GM18867 (cell line): ENCODE results near the gene OTOS.

Source experiments
- ATAC-seq: cut with Tn5 transposase; IDR thresholded peaks from one replicate; pipeline ENCODE4 v1.9.1; 2021; ENCODE audit warnings: mild to moderate bottlenecking, moderate library complexity; ENCODE audit not compliant: unreplicated experiment

Gene OTOS

GRCh38 chr2:240153418-240153817 is 13.0 kb upstream of the OTOS start:
- no peak for ATAC-seq

DNA sequence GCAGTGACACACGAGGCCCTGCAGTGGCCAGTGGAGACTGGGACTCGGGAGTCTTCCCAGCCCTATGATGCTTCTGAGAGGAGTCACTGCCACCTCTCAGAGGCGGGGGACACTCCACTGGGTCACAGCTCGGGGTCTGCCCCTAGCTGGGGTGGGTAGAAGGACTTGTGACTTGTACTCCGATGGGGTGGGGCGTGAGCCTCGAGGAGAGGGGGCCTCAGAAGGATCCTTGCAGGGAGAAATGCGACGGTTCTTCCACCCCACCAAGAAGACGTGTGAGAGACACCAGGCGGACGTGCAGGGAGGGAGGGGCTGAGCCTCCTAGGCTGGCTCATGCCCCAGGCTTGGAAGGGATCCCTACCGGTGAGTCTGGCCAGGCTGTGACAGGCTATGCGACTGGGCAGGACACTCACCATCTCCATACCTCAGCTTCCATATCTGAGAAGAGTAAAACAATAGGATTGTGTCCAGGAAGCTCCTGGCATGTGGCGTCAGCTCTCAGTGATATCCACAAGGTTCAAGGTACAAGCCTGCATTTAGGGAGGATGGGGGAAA is 11.1 kb upstream of the OTOS start:
- ATAC-seq, result no peak

DNA sequence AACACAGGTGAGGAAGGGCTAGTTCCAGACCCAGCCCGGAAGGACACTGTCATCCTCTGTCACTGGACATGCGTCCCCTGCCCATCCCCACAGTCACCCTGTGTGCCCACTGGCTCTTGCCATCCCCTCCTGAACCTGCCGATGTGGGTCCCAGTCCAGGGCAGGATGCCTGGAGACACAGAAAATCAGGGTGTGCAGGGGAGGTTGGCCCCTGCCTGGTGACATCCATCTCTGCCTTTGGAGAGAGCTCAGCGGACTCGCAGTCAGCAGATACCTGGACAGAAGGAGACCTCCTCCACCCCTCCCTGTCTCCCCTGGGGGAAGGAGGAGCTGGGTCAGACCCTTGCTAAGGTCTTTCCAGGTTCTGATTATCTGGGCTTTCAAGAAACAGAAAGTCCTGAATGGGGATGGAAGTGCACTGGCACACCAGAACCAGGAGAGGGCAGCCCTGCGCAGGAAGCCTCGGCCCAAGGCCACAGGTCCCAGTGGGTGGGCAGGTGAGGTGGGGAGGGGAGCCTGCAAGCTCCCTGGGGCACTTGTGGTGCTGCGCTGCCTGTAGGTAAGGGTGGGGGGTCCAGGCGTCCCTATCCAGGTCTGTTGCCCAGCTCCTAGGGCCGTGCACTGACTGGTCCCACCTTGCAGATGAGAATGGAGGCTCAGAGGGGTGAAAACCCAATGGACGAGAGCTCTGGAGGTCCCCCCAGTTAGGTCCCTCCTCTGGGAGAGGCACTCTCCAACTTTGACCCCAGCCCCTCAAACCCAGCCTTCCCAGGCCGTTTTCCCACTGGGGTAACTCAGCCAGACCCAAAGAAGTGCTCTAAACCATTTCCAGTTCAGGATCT is 9.7 kb upstream of the OTOS start:
- ATAC-seq, result no peak

DNA sequence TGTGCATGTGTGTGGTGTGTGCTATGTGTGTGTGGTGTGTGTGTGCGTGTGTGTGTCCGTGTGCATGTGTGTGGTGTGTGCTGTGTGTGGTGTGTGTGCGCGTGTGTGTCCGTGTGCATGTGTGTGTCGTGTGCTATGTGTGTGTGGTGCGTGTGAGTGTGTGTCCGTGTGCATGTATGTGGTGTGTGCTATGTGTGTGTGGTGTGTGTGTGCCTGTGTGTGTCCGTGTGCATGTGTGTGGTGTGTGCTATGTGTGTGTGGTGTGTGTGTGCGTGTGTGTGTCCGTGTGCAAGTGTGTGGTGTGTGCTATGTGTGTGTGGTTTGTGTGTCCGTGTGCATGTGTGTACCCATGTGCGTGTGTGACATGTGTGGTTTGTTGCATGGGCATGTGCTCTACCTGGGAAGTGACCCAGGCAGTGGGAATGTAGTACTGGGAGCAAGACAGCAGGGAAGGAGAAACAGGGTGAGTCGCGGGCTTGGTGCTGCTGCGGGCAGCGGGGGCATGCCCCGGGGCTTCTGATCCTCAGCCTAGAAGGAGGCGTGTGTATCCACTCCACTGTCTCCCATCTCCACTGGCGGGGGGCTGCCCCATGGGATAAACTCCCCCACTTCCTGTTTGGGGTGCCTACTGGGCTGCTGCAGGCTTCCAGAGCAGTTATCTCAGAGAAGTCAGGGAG is 7.6 kb upstream of the OTOS start:
- no peak for ATAC-seq

DNA sequence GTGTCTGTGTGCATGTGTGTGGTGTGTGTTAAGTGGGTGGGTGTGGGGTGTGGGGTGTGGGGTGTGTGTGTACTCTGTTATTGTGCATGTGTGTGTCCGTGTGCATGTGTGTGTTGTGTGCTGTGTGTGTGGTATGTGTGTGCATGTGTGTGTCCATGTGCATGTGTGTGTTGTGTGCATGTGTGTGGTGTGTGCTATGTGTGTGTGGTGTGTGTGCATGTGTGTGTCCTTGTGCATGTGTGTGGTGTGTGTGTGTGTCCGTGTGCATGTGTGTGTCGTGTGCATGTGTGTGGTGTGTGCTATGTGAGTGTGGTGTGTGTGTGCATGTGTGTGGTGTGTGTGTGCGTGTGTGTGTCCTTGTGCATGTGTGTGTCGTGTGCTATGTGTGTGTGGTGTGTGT is 6.9 kb upstream of the OTOS start:
- ATAC-seq, result no peak

DNA sequence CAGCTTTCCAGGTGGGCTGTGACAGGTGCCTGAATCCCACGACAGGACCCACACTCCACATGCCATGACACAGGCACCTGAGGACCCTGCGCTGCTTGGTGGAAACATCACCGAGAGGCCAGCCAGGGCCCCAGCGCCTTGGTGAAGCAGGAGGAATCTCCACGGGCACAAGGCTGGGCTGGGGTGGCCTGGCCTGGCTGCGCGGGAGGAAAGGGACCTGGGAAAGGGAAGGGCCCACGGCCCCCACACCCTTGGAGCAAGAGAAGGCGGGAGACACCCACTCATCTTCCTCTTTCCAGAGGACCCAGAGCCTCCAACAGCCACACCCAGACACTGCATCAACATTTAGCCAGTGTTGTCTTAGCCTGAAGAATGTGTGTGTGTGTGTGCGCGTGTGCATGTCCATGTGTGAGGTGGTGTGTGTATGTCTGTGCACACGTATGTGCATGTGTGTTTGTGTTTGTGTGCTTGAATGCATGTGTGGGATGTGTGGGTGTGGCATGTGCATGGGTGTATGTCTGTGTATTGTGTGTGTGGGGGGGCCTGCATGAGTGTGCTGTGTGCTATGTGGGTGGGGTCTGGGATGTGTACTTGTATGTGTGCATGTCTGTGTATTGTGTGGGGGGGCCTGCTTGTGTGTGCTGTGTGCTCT is 6.3 kb upstream of the OTOS start:
- no peak for ATAC-seq

DNA sequence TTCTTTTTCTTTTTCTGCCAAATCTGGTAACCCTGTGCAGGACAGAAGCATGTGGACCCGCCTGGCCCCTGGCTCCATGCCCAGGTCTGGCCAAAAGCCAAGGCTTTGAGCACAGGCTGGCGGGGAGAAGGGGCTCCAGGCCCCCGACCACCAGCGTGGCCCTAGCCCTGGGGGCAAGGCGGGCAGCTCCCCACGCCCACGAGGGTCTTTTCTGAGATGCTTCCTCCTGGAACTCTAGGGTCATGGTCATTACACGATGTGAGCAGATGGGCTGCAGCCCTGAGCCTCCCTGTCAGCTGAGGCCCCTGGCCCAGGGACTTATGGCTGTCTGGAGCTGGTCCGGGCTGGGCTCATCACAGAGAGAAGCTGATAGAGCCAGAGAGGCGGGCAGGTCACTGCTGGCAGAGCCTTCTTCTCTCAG is 5.7 kb upstream of the OTOS start:
- no peak for ATAC-seq

DNA sequence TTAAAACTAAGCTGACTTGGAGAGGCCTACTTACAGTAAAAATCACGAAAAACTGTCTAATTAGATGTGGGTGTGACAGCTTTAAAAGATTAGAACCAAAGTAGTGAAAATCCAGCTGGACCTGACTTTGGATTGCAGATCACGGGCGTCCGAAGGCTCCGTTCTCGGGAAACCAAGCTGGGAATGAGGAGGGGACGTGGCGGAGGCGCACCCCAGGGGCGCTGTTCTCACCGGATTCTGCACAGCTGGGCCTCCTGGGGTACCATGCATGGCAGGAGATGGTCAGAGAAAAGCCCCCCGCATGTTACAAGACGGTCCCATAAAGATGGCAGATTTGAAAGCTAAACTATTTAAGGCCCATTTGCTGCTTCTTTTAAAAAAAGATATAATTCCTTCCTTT is 5.0 kb upstream of the OTOS start:
- ATAC-seq, result no peak

GRCh38 chr2:240144649-240145261 is 4.3 kb upstream of the OTOS start:
- no peak for ATAC-seq

DNA sequence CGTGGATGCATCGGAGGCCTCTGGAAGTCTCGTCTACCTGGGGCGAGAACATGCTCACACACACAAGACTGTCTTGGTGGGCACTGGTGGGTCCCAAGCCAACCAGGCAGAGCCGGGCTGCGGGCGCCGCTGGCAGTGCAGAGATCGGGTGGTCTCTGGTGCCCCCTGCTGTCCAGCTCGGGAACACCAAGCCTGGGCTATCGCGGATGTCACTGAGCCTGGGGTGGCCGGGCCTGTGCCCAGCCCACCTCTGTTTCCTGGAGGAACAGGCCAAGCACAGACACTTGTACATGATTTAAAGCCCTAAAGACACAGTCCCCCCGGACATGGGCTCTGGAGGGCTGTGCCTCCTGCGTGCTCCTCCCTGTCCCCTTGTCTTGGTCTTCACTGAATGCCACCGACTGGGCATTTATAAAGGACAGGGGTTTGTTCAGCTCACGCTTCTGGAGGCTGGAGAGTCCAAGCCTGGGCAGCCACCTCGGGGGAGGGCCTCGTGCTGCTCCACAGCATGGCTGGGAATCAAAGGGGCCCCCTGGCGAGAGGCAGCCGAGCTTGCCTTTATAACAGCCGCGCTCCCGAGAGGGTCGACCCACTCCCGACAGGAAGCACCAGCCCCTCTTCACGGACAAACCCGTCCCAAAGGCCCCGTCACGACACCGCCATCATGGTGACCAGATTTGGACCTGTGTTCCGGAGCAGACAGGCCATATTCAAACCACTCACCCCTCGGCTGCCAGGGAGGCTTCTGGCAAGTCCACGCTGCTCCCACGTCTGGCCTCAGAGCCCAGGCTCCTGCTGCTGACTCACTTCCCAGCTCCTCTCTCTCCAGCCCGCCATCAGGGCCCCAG is 3.6 kb upstream of the OTOS start:
- peak; percentile 75 for ATAC-seq

- no peak for ATAC-seq
These were observed 2.8 kb upstream of the OTOS start for GRCh38 chr2:240143276-240143675.

DNA sequence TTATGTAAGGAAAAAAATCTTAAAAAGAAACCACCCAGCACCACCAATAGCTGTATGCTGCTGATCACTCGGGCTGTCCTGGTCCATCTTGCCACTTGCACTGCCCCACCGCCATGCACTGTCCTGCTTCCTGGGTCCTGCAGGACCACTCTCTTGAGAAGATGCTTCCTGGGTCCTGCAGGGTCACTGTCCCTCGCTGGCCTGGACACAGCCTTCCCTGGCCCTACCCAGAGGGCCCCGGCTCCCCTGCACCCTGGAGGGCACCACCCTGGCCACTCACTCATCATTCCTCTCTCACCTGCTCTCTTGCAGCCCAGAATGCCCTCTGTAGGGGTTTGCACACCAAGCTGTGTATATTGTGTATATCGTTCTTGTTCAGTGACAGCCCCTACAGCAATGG is 2.4 kb upstream of the OTOS start:
- no peak for ATAC-seq

- no peak for ATAC-seq
These were observed 1.9 kb upstream of the OTOS start for GRCh38 chr2:240142256-240142775.

- ATAC-seq, result no peak
These were observed 1.3 kb upstream of the OTOS start for GRCh38 chr2:240141736-240142135.

DNA sequence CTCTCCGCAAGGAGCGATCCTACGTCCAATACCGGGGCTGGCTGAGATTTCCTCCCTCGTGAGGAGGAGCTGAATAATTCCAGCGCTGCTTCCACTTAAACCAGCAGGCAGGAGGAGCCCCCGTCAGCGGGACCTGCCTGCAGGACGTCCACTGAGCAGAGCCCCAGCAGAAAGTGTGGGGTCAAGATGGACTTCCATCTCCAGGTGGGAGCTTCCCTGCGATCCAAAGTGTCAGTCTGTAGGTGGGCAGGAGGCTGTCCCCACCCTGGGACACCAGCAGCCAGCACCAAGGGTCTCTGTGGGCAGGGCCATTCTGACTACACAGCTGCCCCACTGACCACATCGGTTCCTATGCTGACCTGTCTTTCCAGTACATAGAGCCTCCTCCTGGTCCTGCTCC is 462 bp upstream of the OTOS start:
- no peak for ATAC-seq

DNA sequence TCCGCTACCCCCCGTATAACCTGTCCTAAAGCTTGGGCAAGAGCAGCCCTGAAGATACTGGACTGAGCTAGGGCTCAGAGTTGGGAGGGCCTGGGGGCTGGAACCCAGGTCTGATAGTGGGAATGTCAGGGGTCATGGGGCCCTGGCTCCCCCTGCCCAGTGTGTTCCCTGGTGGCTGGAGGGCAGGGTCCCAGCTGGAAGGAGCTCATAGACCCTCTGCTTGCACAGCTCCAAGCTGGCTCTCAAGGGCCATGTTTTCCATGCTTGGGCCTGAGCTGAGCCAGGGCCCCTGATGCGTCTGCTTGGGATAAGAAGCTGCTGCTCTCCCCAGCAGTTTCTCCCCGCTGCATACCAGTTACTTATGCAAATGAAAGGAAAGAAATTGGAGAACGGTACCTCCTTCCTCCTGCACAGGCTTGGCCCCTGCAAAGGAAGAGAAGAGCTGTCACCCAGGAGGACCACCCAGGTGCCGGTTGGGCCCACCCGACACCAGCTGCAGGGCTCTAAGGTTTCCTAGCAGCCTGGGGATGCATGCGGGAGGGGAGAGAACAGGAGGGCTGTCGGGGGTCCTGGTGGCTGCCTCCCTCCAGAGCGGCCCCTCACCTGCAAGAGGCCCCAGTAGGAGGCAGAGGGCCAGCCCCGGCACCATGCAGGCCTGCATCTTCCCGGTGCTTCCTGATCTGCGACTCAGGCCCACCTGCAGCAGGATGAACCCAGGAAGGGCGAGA is 628 bp downstream of the OTOS start:
- no peak for ATAC-seq

GRCh38 chr2:240139011-240139441 is 1.4 kb downstream of the OTOS start:
- no peak for ATAC-seq

GRCh38 chr2:240138254-240138984 is 2.0 kb downstream of the OTOS start:
- no peak for ATAC-seq
